Measurements from ENCODE around the gene KCNAB2.
"Not testable (repeated sequence)": the region's sequence is repeated elsewhere in the genome, so short reads cannot be mapped to it uniquely, and the experiment has no call there.

The KCNAB2 gene

DNA sequence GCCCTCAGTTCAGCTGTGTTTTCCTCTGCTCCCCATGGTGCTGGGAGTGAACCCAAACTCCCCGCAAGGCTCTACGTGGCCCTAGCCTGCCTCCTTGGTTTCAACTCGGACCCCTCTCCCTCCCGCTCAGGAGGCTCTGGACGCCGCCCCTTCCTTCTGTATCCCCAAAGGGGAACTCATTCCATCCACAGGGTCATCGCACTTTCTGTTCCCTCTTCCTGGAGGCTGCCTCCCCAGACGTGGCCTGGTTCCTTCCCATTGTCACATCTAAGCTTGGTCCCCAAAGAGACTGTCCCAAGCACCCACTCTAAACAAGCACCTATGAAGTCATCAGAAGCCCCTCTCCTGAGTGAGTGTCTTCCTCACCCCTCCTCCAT lies 10.9 kb downstream of the KCNAB2 start:
- DNase-seq (ENCODE audit: low spot score) = no peak

DNA sequence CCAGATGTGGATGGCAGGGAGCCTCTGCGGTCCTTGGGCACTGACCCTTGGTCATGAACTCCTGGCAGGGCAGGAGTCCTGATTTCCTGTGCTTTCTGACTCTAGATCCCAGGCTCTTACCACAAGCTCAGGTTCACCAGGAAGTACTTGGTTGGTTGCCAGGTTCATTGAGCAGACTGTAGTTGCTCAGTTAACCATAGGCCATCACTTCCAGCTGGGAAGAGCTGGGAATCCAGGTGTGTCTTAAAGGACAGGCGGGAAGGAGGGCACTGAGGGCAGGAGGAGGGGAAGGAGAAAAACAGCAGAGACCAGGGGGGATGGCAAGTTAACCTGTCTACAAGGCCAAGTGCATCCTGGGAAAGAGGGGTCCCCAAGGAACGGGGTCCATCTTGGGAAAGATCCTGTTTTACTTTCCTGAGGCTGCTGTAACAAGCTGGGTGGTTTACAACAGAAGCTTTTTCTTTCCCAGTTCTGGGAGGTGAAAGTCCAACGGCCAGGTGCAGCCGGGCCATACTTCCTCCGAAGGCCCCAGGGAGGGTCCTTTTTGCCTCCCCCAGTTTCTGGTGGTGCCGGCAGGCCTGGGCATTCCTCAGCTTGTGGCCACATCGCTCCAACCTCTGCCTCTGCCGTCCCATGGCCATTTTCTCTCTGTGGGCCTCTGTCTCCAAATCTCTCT lies 11.6 kb downstream of the KCNAB2 start:
- DNase-seq (ENCODE audit: low spot score) = no peak

DNA sequence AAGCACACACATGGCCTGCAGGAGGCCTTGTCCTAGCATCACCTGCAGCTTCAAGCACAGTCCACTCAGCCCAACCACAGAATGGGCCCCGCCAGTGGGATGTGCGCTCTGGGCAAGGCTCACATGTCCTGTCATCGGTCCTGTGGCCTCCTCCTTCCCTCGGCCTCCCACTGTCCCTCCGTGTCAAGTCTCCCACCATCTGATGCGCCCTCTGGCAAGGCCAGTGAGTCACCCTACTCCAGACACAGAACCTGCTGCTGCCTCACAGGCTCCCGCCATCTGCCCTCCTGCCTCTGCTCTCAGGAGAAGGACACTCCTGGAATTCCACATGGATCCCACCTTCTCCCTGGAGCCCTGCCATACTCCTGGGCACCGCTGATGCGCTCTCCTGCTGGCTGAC lies 14.2 kb downstream of the KCNAB2 start:
- DNase-seq (ENCODE audit: low spot score) = no peak

DNA sequence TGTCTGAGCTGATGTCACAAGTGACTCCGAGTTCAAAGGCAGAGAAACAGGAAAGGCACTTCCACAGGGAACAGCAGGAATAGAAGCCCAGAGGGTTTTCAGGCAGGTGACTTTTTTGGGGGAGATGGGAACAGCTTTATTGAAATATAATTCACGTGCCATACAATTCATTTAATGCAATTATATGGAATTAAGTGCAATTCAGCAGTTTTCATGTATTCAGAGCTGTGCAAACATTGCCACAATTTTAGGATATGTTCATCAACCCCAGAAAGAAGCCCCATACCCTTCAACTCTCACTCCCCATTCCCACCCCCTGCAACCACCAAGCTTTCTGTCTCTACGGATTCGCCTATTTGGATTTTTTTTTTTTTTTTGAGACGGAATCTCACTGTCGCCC lies 17.0 kb downstream of the KCNAB2 start:
- no peak for DNase-seq (ENCODE audit: low spot score)

DNA sequence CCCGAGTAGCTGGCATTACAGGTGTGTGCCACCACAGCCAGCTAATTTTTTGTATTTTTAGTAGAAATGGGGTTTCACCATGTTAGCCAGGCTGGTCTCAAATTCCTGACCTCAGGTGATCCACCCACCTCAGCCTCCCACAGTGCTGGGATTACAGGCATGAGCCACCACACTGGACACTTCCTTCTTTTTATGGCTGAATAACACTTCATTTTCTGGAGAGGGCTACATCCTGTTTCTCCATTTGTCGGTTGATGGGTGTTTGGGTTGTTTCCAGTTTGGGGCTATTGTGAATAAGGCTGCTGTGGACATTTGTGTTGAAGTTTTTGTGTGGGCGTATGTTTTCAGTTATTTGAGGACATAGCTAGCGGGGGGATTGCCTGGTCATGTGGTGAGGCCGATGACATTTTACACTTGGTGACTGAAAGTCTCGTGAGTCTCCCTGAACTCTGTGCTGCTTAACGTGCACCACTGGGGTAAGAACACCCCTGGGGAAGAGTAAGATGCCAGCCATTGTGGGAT lies 17.9 kb downstream of the KCNAB2 start:
- not testable (repeated sequence) for DNase-seq (ENCODE audit: low spot score)

DNA sequence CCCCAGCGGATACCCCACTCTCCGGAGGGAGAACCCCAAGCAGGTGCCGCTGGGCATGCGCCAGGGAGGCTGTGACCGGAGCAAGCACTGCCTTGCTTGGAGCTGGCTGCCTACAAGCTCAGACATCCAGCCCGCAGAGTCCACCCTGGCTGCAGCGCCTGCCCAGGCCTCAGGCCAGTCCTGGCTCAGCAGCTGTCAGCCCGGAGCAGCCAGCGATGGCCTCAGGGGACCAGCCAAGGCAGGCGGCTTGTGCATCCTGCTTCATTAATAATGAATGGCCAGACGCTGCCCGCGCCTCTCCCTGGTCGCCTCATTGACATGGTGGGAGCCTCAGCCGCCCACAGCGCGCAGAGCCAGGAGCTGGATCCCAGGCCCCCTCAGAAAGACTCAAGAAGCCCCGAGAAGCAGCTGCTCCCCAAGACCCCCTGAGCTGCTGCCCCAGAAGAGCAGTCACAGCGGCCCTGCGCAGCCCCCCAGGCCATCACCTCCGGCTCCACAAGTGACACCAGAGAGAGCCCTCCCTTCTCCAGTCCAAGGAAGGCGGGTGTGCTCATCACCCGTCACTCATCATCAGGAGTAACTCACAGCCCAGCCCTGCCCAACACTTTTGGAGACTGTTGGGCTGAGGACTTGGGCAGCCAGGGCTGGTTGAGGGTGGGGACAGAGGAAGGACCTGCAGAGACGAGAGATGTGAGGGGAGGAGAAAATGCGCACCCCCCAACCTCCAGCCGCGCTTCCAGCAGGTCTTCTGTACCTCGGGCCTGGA lies 19.6 kb downstream of the KCNAB2 start:
- DNase-seq (ENCODE audit: low spot score) = no peak

DNA sequence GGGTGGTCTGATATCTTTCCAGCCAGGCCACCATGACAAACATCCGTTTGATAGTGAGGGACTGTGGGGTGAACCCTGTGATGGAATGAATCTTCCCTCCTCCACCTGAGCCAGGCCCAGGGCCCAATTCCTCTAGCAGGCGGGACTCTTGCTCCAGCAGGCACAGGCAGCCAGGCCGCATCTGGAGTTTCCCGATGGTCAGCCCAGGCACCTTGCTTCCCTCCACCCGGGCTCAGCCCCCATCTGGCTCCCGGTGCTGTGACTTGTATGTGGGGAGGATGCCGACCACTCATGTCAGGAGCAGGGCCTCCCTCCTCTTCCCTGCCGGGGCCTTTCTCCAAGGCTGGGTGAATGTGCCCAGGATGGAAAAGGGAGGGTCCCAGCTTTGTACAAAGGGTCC lies 21.0 kb downstream of the KCNAB2 start:
- no peak for DNase-seq (ENCODE audit: low spot score)

DNA sequence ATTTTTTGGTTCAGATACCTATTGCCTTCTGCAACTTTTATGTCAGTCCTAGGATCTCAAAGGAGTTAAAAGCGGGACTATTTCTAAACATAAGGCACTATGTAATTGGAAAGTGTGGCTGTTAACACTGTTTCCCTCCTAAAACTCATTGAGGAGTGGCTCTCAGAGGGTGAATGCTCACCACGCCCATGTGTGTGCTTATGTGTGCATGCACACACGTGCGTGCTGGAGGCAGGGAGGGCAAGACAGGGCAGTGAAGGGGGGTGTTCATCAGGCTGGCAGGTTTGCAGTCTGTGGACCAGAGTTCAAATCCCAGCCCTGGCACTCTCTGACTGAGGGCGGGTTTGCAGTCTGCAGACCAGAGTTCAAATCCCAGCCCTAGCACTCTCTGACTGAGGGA lies 22.4 kb downstream of the KCNAB2 start:
- DNase-seq (ENCODE audit: low spot score) = no peak

DNA sequence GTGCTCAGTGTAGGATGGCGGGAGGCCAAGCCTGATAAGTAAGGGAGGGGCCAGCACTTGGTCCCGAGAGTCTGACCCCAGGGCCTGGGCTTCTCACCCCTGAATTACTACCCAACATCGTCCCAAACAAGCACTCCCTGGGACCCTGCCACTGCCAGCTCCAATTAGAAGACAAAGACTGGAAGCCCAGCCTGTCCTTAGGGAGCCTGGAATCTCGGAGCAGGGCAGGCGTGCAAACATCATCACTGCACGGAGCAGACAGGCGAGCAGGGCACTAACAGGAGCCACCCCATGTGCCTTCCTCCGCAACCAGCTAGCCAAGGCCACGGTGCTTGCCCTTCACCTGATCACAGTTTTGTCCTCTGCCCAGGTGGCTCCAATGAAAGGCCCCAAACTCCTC lies 23.2 kb downstream of the KCNAB2 start:
- no peak for DNase-seq (ENCODE audit: low spot score)

DNA sequence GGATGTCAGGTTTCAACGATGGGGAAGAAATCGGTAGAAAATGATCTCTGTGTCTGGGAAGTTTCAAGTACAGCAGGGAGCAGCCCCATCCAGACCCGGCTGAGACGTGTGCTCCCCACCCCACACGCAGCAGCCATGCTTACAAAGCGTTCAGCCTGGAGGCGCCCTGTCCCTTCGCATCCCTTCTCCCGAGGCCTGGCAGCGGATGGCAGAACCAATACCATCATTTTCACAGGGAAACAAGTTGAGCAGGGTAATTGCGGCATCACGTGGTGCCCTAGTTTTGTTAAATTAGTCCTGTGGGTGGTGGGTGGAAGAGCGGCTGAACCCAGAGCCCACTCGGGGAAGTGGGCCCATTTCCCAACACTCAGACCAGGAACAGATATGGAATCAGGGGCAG lies 23.9 kb downstream of the KCNAB2 start:
- DNase-seq (ENCODE audit: low spot score) = no peak

DNA sequence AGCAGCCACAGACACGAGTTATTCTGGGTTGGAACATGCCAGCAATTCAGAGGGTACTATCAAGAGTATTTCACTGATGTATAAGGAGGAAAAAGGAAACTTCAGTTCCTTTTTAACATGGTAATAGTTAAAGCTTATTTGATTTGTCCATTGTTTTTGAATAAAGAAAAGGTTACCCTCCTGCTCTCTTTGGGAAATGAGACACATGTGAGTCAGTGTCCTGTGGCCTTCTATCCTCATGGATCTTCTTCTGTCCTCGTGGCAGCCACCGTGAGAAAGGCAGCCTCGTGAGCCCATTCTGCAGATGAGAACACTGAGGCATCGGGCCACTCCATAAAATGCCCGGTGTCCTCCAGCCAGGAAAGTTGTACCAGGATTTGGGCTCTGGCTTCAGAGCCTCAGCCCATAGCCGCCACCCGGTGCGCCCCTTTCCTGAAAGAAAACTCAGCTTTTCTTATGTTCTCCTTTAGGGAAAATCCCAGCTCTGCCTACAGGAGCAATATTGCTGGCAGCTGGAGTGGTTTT lies 24.8 kb downstream of the KCNAB2 start:
- no peak for DNase-seq (ENCODE audit: low spot score)

DNA sequence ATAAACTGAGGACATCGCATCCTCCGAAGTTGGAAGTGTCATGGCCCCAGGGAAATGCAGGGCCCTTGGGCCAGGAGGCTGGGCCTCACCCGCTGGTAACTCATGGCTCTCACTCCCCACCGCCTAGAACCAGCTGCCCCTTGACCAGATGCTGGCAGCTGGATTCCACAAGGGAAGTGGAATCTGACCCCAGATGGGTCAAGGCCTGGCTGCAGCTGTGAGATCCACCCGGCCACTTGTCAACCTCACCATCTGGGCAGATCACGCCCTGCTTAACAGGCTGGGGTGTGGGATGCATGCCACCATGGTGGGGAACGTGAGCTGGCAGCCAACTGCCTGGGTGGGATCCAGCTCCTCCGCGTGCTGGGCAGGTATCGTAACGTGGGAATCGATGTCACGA lies 25.5 kb downstream of the KCNAB2 start:
- no peak for DNase-seq (ENCODE audit: low spot score)

DNA sequence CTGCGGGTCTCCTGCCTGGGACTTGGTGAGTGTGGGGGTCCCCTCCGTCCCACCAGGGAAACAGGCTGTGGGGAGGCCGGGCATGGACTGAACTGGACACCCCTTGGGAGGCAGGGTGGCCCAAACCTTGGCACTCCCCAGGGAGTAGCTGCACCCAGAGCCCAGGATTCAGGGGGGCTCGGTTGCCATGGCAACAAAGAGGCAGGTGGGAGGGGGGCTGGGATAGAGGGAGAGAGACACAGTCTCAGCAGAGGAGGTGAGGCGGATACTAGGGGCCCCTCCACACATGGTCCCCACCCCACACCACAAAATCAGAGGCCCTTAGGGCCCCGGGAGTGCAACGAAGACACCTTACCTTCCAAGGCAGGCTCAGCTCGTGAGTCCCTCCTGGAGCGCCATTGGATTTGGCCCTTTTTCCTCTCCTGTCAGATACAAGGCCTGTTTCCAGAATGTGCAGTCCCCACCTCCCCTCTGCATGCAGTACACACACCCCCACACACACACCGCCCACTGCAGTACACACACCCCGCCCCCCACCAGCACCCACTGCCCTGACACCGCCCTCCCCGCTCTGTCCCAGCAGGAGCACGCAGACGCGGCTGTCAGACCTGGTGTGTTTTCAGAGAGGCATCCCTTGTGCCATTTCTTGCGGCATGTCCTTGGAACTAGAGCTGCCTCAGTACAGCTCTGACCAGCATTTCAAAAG lies 27.2 kb downstream of the KCNAB2 start:
- no peak for DNase-seq (ENCODE audit: low spot score)

DNA sequence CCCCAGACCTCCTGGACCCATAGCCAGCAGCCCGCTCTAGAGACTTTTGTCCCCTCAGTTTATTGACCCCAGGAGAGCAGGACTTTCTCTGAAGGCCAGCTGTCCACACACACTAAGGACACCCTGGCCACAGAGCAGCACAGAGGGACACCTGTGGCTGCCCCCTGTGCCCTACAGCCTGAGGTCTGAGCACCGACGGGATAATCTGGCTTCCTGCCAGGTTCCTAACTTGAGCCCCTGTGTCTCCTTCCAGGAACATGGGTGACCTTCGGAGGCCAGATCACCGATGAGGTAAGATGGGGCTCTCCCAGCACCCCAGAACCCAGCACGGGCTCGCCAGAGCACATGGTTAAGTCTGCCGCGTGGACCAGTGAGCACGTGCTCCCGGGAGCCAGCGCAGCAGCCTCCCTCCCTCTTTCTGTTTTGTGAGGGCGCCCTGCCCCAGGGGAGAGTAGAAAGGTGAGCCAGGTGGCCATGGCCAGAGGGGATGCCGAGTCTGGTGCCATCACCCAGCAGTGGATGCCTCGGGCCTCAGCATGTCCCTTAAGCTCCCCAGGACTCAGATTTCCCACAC lies 27.9 kb downstream of the KCNAB2 start:
- no peak for DNase-seq (ENCODE audit: low spot score)

DNA sequence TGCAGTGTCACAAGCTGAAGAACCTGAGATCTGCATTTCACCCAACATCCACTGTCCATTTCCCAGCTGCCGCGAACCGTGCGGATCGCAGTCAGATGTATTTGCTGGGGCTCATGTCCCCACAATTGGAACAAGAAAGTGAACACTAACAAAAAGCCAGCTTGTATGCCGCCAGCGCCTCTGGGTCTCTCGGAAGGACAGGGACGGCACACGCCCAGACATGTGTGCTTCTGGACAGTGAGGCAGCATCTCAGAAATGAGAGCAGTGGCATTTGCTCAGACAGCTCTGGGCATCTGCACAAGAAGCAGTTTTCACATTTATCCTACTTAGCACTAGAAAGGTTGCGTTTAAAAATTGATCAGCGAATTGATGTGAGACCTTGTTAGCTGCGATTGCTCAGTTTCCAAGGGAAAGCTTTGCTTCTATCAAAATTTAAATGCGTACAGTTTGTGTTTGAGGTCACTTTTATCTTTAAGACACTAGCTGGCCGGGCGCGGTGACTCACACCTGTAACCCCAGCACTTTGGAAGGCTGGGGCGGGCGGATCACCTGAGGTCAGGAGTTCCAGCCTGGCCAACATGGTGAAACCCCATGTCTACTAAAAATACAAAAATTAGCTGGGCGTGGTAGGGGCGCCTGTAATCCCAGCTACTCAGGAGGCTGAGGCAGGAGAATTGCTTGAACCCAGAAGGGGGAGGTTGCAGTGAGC lies 28.7 kb downstream of the KCNAB2 start:
- DNase-seq (ENCODE audit: low spot score) = no peak

DNA sequence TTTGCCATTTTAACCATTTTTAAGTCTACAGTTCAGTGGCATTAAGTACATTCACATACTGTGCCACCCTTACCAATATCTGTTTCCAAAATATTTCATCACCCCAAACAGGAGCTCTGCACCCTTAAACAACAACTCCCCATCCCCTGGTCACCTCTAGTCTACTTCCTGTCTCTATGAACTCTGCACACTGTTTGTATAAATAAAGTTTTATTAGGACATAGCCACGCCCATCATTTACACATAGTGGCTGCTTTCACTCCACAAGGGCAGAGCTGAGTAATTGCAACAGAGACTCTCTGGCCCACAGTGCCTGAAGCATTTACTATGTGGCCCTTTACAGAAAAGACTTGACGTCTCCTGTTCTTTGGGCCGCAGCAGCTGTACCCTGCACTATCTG lies 30.1 kb downstream of the KCNAB2 start:
- peak; percentile 64 for DNase-seq (ENCODE audit: low spot score)

DNA sequence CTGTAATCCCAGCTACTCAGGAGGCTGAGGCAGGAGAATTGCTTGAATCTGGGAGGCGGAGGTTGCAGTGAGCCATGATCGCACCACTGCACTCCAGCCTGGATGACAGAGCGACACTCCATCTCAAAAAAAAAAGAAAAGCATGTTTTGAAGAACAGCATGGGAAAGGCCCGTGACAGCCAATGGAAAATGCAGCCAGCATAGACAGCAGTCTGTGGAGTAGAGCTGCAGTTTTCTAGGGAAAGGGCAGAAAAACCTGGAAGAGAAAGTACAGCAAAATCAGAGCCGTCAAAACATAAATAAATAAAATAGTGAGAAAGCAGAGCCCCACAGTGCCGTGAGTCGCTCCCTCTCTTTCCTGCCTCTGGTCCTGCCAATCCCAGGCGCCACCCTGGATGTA lies 31.4 kb downstream of the KCNAB2 start:
- not testable (repeated sequence) for DNase-seq (ENCODE audit: low spot score)

DNA sequence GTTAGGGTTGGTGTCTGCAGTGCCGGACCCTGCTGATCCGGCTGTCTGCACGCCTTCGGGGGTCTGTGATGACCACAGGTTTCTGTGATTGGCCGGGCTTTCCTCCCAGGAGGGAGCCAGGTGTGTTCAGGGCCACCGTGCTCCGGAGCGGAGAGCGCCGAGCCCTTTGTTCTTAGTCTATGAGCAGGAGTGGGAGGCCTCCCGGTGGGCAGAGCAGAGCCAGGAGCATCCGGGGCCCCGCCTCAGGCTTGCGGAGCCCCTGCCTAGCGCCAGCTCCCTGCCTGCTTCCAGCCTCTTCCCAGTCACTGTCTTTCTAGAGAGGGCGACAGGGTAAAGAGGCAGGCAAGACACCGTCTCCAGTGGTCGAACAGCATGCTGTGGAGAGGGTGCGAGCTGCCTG lies 31.8 kb downstream of the KCNAB2 start:
- no peak for DNase-seq (ENCODE audit: low spot score)

DNA sequence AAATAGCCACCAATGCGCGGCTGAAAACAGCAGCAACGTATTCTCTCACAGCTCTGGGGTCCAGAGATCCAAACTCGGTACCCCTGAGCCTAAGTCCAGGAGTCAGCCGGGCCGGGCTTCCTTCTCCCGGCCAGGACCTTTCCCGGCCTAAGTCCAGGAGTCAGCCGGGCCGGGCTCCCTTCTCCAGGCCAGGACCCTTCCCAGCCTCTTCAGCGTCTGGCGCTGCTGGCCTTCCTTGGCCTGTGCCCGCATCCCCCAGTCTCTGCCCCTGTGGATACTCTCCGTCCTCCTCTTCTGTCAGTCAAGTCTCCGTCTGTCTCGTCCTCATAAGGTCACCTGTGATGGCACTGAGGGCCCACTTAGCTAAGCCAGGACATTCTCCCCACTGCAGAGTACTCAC lies 32.2 kb downstream of the KCNAB2 start:
- no peak for DNase-seq (ENCODE audit: low spot score)

DNA sequence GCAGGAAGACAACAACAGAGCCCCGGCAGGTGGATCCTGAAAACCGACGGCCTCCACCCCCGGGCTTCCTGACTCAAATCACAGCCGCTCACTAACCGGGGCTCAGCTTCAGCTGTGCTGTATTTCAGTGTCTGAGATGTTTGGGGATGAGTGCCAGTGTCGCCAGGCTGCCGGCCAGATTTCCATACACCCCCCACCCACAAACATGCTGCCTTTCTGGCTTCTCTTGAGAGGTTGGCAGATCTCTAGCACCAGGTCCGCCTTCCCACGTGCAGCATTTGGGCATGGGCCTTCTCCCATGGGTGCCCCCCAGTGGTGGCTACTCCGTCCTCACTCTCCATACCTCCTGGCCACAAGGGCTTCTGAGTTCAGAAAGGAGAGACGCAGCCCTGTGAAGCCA lies 34.8 kb downstream of the KCNAB2 start:
- no peak for DNase-seq (ENCODE audit: low spot score)

DNA sequence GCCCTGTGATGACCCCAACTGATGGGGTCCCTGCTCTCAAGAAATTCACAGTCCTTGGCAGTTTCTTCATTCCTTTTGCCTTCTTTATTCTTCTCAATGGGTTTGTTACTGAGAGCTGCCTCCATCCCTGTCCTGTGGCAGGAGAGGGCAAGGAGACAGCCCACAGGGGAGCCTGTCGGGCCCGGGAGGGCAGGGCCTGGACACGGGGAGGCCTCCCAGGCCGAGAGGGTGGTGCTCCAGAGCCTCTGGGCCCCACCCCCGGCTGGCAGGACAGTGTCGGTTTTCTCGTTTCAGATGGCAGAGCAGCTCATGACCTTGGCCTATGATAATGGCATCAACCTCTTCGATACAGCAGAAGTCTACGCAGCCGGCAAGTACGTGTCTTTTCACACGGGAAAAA lies 36.2 kb downstream of the KCNAB2 start:
- DNase-seq (ENCODE audit: low spot score) = no peak

DNA sequence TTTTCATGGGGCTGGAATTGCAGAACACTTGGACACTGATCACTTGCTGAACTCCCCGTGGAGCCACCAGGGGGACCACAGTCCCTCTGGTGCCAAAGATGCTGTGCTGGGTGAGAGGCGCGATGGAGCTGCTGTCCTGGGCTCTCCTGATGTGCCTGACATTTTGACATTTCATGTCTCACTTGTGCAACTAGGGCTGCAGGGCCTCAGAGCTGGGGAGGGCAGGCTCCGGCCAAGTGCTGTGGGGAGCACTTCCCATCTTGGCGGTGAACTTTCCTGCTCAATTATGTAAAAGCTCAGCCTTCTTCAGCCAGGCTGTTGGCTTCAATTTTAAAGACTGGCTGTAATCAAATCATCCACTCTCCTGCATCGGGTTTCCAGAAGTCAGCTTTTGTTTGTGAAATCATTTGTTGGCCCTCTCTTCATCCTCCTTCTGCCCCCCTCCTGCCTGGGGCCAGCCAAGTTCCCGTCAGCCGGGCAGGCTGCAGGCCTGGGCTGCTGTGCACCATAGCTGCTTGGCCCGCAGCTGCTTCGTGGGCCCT lies 36.8 kb downstream of the KCNAB2 start:
- no peak for DNase-seq (ENCODE audit: low spot score)
